GM18858 (cell line): Measurements from ENCODE around the gene OSGIN1.

Experiments
- ATAC-seq: cut with Tn5 transposase; IDR thresholded peaks from one replicate; pipeline ENCODE4 v1.9.1; 2021; ENCODE audit not compliant: unreplicated experiment

Gene OSGIN1

DNA sequence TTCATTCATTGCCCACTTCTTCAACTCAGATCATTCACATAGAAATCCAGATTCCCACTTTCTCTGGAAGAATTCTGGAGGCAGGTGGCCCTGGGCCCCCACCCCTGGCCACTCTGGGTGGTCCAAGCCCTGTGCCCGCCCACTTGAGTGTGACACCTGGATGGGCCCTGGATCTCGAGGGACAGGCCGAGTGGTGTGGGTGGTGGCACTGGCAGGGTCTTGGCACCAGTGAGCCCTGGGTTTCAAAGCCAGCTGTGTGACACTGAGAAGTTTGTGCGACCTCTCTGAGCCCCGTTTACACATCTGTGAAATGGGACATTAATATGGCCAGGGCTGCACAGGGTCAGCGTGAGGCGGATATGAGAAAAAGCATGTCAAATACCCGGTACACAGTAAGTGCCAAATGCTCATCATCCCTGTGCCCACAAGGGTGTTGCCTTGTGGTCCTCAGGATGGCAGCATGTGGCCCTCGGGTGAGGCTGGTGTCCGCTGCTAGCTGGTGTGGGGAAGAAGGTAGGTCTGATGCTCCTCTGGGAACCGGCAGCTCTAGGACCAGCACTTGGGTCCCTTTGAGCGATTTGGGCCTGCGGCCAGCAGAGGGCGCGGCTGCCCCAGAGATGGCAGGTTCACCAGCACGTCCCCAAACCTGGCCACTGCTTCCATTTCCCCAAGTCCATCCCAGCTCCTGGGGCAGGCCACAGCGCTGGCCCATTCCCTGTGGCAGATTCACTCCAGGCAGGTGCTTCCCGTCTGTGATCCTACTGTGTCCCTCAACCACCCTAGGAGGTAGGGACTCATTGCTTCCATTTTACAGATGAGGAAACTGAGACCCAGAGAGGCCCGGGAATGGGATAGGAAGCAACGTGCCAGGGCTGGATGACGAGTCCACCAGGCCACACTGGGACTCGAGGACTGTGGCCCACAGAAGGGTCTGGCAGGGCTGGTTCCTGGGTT lies 3.6 kb downstream of the OSGIN1 start:
- ATAC-seq = no peak

- no peak for ATAC-seq
Measured at GRCh38 chr16:83957296-83957855, 4.3 kb downstream of the OSGIN1 start.

DNA sequence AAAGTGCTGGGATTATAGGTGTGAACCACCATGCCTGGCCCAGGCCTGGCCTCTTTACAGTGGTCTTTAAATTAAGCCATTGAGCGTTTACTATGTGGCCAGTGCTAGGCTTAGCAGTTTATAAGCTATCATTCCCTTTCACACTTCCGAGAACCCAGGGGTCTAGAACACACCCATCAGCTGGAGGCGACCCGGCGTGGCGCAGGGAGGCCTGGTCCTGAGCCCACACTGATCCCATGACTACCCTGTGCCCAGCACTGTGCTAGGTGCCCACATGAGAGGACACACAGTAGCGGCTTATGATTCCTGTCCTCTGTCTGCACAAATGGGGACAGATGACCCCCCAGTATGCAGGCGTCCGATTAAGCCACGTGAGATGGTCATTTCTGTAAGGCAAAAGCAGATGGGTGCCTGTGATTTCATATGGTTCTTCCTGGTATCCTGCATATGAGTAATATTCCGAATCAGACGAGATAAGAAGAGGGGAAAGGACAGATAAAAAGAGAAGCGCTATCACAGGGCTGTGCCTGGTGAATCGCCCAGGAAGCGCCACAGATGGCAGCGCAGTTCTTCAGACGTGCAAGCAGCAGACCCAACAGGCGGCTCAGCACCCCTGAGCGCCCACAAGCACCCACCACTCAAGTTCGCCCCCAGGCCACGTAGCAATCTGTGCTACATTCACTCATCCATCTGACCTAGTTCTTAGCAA lies 5.3 kb downstream of the OSGIN1 start:
- ATAC-seq = no peak

- ATAC-seq = no peak
Measured at GRCh38 chr16:83958846-83959565, 6.0 kb downstream of the OSGIN1 start.

GRCh38 chr16:83959656-83960434 lies 6.8 kb downstream of the OSGIN1 start:
- ATAC-seq = no peak

DNA sequence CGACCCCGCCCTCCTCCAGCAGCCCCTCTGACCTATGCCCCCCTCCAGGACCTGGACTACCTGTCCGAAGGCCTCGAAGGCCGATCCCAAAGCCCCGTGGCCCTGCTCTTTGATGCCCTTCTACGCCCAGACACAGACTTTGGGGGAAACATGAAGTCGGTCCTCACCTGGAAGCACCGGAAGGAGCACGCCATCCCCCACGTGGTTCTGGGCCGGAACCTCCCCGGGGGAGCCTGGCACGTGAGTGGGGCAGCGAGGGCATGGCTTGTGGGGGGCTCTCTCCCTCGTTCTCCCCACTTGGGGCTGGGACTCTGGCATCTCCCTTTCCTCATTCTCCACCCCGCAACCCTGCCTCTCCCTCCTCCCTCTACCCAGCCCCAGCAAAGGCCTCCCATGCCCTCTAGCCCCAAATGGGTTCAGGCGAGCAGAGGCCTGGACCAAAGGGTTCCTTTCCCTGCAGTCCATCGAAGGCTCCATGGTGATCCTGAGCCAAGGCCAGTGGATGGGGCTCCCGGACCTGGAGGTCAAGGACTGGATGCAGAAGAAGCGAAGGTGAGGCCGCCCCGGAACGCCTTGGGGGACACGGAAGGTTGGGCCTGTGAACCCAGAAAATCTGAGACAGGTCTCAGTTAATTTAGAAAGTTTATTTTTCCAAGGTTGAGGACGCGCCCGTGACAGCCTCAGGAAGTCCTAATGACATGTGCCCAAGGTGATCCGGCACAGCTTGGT lies 7.6 kb downstream of the OSGIN1 start:
- no peak for ATAC-seq

- ATAC-seq = no peak
Measured at GRCh38 chr16:83961591-83961990, 8.6 kb downstream of the OSGIN1 start.

DNA sequence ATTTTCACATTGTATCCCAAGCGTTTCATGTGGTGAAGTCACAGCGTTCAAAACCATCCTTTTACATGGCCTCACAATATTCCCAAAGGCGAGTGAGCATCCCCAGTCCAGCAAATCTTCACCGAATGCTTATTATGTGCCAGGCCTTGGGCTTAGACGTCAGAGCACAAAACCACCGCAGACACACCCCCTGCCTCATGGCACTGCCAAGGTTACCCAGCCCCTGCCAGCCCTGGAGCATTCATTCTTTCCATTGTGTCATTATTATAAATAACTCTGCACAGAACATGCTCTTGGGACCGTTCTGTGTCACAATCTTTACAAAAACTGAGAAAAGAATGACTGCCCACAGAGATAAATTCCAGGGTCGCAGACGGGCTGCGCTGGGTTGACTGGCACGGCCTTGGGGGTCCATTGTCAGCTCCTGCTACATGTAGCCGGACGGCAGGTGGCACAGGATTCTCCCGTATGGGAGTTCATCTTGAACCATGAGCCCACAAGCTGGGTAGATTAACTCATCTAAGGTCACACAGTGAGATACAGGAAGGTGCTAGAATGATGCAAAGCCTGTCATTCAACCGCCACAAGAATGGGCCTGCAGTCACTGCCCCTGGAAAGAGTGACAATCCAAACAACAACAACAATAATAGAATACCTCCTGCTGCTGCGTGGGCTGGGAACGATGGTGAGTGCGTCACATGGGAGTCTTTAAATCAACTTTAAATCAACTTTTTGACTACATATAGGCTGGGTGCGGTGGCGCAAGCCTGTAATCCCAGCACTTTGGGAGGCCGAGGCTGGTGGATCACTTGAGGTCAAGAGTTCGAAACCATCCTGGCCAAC lies 10.5 kb downstream of the OSGIN1 start:
- ATAC-seq = no peak

GRCh38 chr16:83964684-83965443 lies 11.8 kb downstream of the OSGIN1 start:
- ATAC-seq = no peak

GRCh38 chr16:83965444-83966152 lies 12.6 kb downstream of the OSGIN1 start:
- no peak for ATAC-seq

DNA sequence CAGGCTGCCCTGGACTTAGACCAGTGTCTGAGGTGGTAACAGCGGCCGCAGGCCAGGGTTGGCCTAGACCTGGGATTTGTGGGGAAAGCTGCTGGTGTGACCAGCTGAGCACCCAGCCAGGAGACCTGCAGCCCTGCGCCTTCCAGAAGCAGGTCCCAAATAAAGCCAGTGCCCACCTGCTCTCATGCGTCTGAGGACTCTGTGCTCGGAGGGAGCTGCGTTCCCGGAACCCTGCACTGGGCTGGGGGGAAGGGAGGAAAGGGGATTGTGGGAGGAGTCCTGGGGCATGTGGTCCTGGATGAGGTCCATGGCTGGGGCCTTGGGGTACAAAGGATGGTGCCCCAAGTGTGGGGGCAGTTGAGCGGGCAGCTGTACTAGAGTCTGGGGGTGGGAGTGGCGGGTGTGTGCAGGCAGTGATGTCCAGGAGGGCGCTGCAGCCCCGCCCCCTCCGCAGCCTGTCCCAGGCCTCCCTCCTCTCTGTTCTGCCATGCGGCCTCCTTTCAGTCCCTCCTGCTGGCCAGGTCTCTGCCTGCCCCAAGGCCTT lies 13.2 kb downstream of the OSGIN1 start:
- no peak for ATAC-seq

- no peak for ATAC-seq
Measured at GRCh38 chr16:83967091-83967490, 14.1 kb downstream of the OSGIN1 start.

- no peak for ATAC-seq
Measured at GRCh38 chr16:83967838-83968305, 14.8 kb downstream of the OSGIN1 start, which contains the start of gene NECAB2. TSS of gene NECAB2 (plus strand) at chr16:83968244. CDS start at chr16:83968649, 405 bp downstream.

GRCh38 chr16:83968306-83968851 lies 15.3 kb downstream of the OSGIN1 start:
- ATAC-seq = no peak

GRCh38 chr16:83968891-83969649 lies 16.0 kb downstream of the OSGIN1 start:
- no peak for ATAC-seq
